Sigmoid colon (tissue), 7 donors: Measurements from ENCODE around the gene SLC30A3. TPM values are rescaled to one million over a fixed set of nuclear protein-coding genes. Genes with fewer than 3 reads are reported as not detected.

Source experiments
- DNase-seq: peaks from one replicate; pipeline ENCODE4 v3.0.0-alpha.2; 2019
- H3K27ac ChIP-seq, 4 donors: fragments of 200-600 bp; sonication (generic); one replicate each; pipeline ENCODE4 v1.5.1; 2016 to 2019; ENCODE audit warnings: mild to moderate bottlenecking in 1 of 4
- H3K27me3 ChIP-seq, 3 donors: fragments of 200-600 bp; sonication (generic); one replicate each; pipeline ENCODE4 v1.5.1; 2019; ENCODE audit warnings: mild to moderate bottlenecking in 1 of 3
- H3K36me3 ChIP-seq, 4 donors: fragments of 200-600 bp; sonication (generic); one replicate each; pipeline ENCODE4 v1.5.1; 2016 to 2019
- H3K4me1 ChIP-seq, 4 donors: fragments of 200-600 bp; sonication (generic); one replicate each; pipeline ENCODE4 v1.5.1; 2017 to 2019
- H3K4me3 ChIP-seq, 4 donors: fragments of 200-600 bp; sonication (generic); one replicate each; pipeline ENCODE4 v1.5.1; 2017 to 2019; ENCODE audit warnings: mild to moderate bottlenecking in 2 of 4, moderate library complexity in 1 of 4
- H3K9me3 ChIP-seq, 4 donors: fragments of 200-600 bp in 3 of 4; sonication (generic) in 3 of 4; one replicate each; pipeline versions ENCODE4 v1.5.1 to v1.6.1; 2013 to 2019
- EP300 ChIP-seq, 4 donors: sonication (generic); formaldehyde crosslinking; IDR thresholded peaks; one replicate each; pipeline ENCODE4 v1.6.1; 2017; ENCODE audit warnings: antibody characterized with exemption in 4 of 4
- POLR2A ChIP-seq, 2 donors: fragments of 450-650 bp; IDR thresholded peaks; one replicate each; pipeline ENCODE4 v1.6.1; 2016; ENCODE audit warnings: antibody characterized with exemption in 2 of 2, mild to moderate bottlenecking in 2 of 2, moderate library complexity in 2 of 2
- POLR2AphosphoS5 ChIP-seq, 4 donors: sonication (generic); formaldehyde crosslinking; IDR thresholded peaks; one replicate each; pipeline ENCODE4 v1.6.1; 2017; ENCODE audit warnings: antibody characterized with exemption in 4 of 4
- WGBS, 2 donors: extraction: QIAGEN DNeasy Blood & Tissue Kit; methylation state at CpG; one replicate each; pipeline ENCODE4 v1.1.7; 2013; 5-methylcytosine and 5-hydroxymethylcytosine counted together
- intact Hi-C: fragments of 100-400 bp; cut with DNase I; formaldehyde crosslinking; loops from one replicate; pipeline ENCODE4 v1.15.1; 2023
- polyA plus RNA-seq, 3 donors: library from polyadenylated mRNA; stranded (reverse); fragments of 200-250 nt; gene quantifications; one replicate each; pipeline ENCODE4 v1.2.3, GENCODE V29; 2013
- total RNA-seq, 4 donors: library from RNA; depleted of rRNA; stranded (reverse); fragments of >200 nt; gene quantifications; one replicate each; pipeline ENCODE4 v1.1.0, GENCODE V29; 2016
- TF ChIP-seq, protein P1 (sequence below), 4 experiments: fragments of 450-650 bp in 3 of 4; fragments of 200-600 bp in 1 of 4; IDR thresholded peaks; one replicate each; pipeline ENCODE4 v1.5.1; 2016 to 2019; ENCODE audit warnings: antibody characterized with exemption in 4 of 4, mild to moderate bottlenecking in 3 of 4, moderate library complexity in 2 of 4
- donor health status: healthy with polysubstance abuse.
- donor health status: Bipolar disorder and iron deficiency.
- donor health status: healthy.

Gene SLC30A3
- total and polyA plus RNA-seq, 7 donors: 0.10 to 1.1 (median 0.60) TPM; not detected in 2

DNA sequence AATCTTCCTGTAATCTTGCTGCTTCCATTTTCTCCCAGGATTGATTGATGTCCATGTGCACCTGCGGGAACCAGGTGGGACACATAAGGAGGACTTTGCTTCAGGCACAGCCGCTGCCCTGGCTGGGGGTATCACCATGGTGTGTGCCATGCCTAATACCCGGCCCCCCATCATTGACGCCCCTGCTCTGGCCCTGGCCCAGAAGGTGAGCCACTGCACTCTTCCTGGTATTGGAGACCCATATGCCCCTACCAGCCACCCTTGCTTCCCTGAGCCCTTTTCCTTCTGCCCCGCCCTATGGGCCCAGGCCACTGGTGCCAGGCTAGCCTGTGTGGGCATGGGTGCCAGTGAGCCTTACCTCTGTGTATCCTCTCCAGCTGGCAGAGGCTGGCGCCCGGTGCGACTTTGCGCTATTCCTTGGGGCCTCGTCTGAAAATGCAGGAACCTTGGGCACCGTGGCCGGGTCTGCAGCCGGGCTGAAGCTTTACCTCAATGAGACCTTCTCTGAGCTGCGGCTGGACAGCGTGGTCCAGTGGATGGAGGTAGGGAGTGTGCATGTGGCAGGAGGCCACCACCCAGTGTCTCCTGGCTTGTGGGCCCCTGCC lies 25.4 kb downstream of the SLC30A3 start:
- 96% methylated on average over 15 of the region's 15 CpGs for WGBS, 2 donors
- peak; percentile 45 for DNase-seq
- TF ChIP-seq EP300 (IDR thresholded peaks at IDR 0.05): no peak
- TF ChIP-seq POLR2AphosphoS5 (IDR thresholded peaks at IDR 0.05): no peak
- TF ChIP-seq, protein P1, sequence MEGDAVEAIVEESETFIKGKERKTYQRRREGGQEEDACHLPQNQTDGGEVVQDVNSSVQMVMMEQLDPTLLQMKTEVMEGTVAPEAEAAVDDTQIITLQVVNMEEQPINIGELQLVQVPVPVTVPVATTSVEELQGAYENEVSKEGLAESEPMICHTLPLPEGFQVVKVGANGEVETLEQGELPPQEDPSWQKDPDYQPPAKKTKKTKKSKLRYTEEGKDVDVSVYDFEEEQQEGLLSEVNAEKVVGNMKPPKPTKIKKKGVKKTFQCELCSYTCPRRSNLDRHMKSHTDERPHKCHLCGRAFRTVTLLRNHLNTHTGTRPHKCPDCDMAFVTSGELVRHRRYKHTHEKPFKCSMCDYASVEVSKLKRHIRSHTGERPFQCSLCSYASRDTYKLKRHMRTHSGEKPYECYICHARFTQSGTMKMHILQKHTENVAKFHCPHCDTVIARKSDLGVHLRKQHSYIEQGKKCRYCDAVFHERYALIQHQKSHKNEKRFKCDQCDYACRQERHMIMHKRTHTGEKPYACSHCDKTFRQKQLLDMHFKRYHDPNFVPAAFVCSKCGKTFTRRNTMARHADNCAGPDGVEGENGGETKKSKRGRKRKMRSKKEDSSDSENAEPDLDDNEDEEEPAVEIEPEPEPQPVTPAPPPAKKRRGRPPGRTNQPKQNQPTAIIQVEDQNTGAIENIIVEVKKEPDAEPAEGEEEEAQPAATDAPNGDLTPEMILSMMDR (IDR thresholded peaks at IDR 0.05): no peak
- TF ChIP-seq POLR2A (IDR thresholded peaks at IDR 0.05): no peak

GRCh38 chr2:27236626-27237025 lies 26.2 kb downstream of the SLC30A3 start:
- intact Hi-C loops: no loop called here
- H3K36me3 ChIP-seq: peaks cover 30 to 100% (median 83%) of the 10 kb centered on the region in 4 donors
- DNase-seq: peak; percentile 40
- no peaks in the 10 kb centered on the region for H3K4me1 ChIP-seq
- H3K9me3 ChIP-seq: no peaks in the 10 kb centered on the region
- H3K27ac ChIP-seq: no peak overlapping the region
- 95 to 98% methylated on average over 3 of the region's 3 CpGs for WGBS, 2 donors
- no peaks in the 10 kb centered on the region for H3K27me3 ChIP-seq
- H3K4me3 ChIP-seq: no peak overlapping the region
- TF ChIP-seq, protein P1 (IDR thresholded peaks at IDR 0.05): no peak
- TF ChIP-seq POLR2A (IDR thresholded peaks at IDR 0.05) (no peak), EP300 (IDR thresholded peaks at IDR 0.05) (no peak), POLR2AphosphoS5 (IDR thresholded peaks at IDR 0.05) (no peak)

More for the DNA sequence above, 25.4 kb downstream of the SLC30A3 start:
- Histone ChIP-seq H3K4me3 (no peak overlapping the region), H3K27me3 (no peaks in the 10 kb centered on the region), H3K4me1 (no peaks in the 10 kb centered on the region), H3K9me3 (no peaks in the 10 kb centered on the region), H3K27ac (no peak overlapping the region), H3K36me3 (peaks cover 30 to 100% (median 81%) of the 10 kb centered on the region in 4 donors)
- intact Hi-C loops: no loop called here

- H3K4me3 ChIP-seq: no peak overlapping the region
- TF ChIP-seq POLR2AphosphoS5 (IDR thresholded peaks at IDR 0.05) (no peak), EP300 (IDR thresholded peaks at IDR 0.05) (no peak), POLR2A (IDR thresholded peaks at IDR 0.05) (no peak)
- TF ChIP-seq, protein P1 (IDR thresholded peaks at IDR 0.05): no peak
- no peaks in the 10 kb centered on the region for H3K9me3 ChIP-seq
- WGBS, 2 donors: 97% methylated on average over 12 of the region's 12 CpGs
- peak; percentile 33 for DNase-seq
- intact Hi-C loops: no loop called here
- H3K27ac ChIP-seq: no peak overlapping the region
- peaks cover 30 to 100% (median 83%) of the 10 kb centered on the region in 4 donors for H3K36me3 ChIP-seq
- H3K27me3 ChIP-seq: no peaks in the 10 kb centered on the region
- H3K4me1 ChIP-seq: no peaks in the 10 kb centered on the region
Observed at GRCh38 chr2:27236136-27236535, 26.7 kb downstream of the SLC30A3 start.

- Histone ChIP-seq H3K27ac (no peak overlapping the region), H3K4me1 (no peaks in the 10 kb centered on the region), H3K4me3 (no peak overlapping the region), H3K27me3 (no peaks in the 10 kb centered on the region), H3K9me3 (no peaks in the 10 kb centered on the region), H3K36me3 (peaks cover 28 to 100% (median 69%) of the 10 kb centered on the region in 4 donors)
- WGBS, 2 donors: 95 to 96% methylated on average over 14 of the region's 14 CpGs
- DNase-seq: peak; percentile 48
- TF ChIP-seq POLR2AphosphoS5 (IDR thresholded peaks at IDR 0.05) (no peak), POLR2A (IDR thresholded peaks at IDR 0.05) (no peak), EP300 (IDR thresholded peaks at IDR 0.05) (no peak)
- intact Hi-C loops: no loop called here
Observed at GRCh38 chr2:27233341-27233740, 29.5 kb downstream of the SLC30A3 start.

- H3K27me3 ChIP-seq: no peaks in the 10 kb centered on the region
- H3K36me3 ChIP-seq: peaks cover 25 to 100% (median 59%) of the 10 kb centered on the region in 4 donors
- H3K4me3 ChIP-seq: no peak overlapping the region
- 96 to 97% methylated on average over 13 of the region's 13 CpGs for WGBS, 2 donors
- no peak for TF ChIP-seq POLR2A (IDR thresholded peaks at IDR 0.05)
- no peak for TF ChIP-seq EP300 (IDR thresholded peaks at IDR 0.05)
- TF ChIP-seq, protein P1 (IDR thresholded peaks at IDR 0.05): no peak
- TF ChIP-seq POLR2AphosphoS5 (IDR thresholded peaks at IDR 0.05): no peak
- peak; percentile 33 for DNase-seq
- no peak overlapping the region for H3K27ac ChIP-seq
- intact Hi-C loops: no loop called here
- H3K4me1 ChIP-seq: no peaks in the 10 kb centered on the region
- H3K9me3 ChIP-seq: no peaks in the 10 kb centered on the region
Observed at GRCh38 chr2:27231921-27232320, 30.9 kb downstream of the SLC30A3 start.
